GM12878 (cell line): ENCODE data around the gene ITPR2. TPM values are rescaled to one million over a fixed set of nuclear protein-coding genes. Genes with fewer than 3 reads are reported as not detected.
"Not testable (repeated sequence)": the region's sequence is repeated elsewhere in the genome, so short reads cannot be mapped to it uniquely, and the experiment has no call there.

Experiments used
- ATAC-seq: fragments of 200-7000 bp; cut with Tn5 transposase; 3 replicates; pipeline ENCODE4 v1.9.1; 2020; ENCODE audit warnings: mild to moderate bottlenecking, moderate library complexity
- BruUV-seq: library from RNA; stranded (reverse); fragments of 400-500 nt; replicated peaks from 2 replicates; lab custom pipeline; 2021; lab: Mats Ljungman, UMichigan
- CTCF ChIA-PET: fragments of 300-600 bp; sonication (Branson Sonifier 250); formaldehyde crosslinking; extraction: SDS; loops from one replicate; lab custom pipeline; 2021; ENCODE audit warnings: inconsistent platforms; lab: Yijun Ruan, JAX
- POLR2A ChIA-PET: fragments of 350-600 bp; formaldehyde crosslinking; extraction: SDS; loops from one replicate; lab custom pipeline; 2021; ENCODE audit warnings: inconsistent platforms; lab: Charles Lee
- RAD21 ChIA-PET: fragments of 300-600 bp; sonication (Branson Sonifier 250); formaldehyde crosslinking; loops from one replicate; lab custom pipeline; 2023; ENCODE audit warnings: antibody characterized with exemption; ENCODE audit not compliant: unreplicated experiment; lab: Charles Lee
- SMC1A ChIA-PET: fragments of 300-600 bp; sonication (Branson Sonifier 250); formaldehyde crosslinking; loops from one replicate; lab custom pipeline; 2023; ENCODE audit not compliant: unreplicated experiment, uncharacterized antibody; lab: Charles Lee
- DNase-seq: peaks from one replicate; pipeline ENCODE4 v3.0.0-alpha.2; 2011; ENCODE audit warnings: low read depth, low spot score
- FAIRE-seq: peaks from 3 replicates; lab custom pipeline; 2011; peaks lifted over from hg19 to GRCh38; lab: Jason Lieb, UNC
- H2AFZ ChIP-seq: 2 replicates; pipeline ENCODE4 v1.6.0; 2011; ENCODE audit warnings: low read depth, low read length, control low read depth; ENCODE audit not compliant: control insufficient read depth
- H3K27ac ChIP-seq: 2 replicates; pipeline ENCODE4 v1.5.1; 2011; ENCODE audit warnings: control low read depth; ENCODE audit not compliant: control insufficient read depth, insufficient read depth
- H3K27me3 ChIP-seq, 2 experiments: replicated peaks in 1 of 2; 2 replicates each; pipeline versions ENCODE4 v1.6.0 to v1.6.1; 2011; ENCODE audit warnings: low read length in 1 of 2; ENCODE audit not compliant: control insufficient read depth in 2 of 2, insufficient read depth in 2 of 2
- H3K36me3 ChIP-seq, 2 experiments: 2 replicates each; pipeline ENCODE4 v1.5.1; 2011; ENCODE audit warnings: low read length in 1 of 2; ENCODE audit not compliant: control insufficient read depth in 2 of 2, insufficient read depth in 2 of 2
- H3K4me1 ChIP-seq: 2 replicates; pipeline ENCODE4 v1.6.1; 2011; ENCODE audit warnings: mild to moderate bottlenecking, low read length, moderate library complexity, mixed read lengths; ENCODE audit not compliant: control insufficient read depth, insufficient read depth
- H3K4me2 ChIP-seq: 2 replicates; pipeline ENCODE4 v1.6.0; 2011; ENCODE audit warnings: control low read depth; ENCODE audit not compliant: control insufficient read depth, insufficient read depth
- H3K4me3 ChIP-seq: fragments of 200-600 bp; sonication (generic); 2 replicates; pipeline ENCODE4 v1.5.1; 2016
- H3K79me2 ChIP-seq: 2 replicates; pipeline ENCODE4 v1.6.0; 2011; ENCODE audit warnings: low read length; ENCODE audit not compliant: control insufficient read depth, insufficient read depth
- H3K9ac ChIP-seq: 2 replicates; pipeline ENCODE4 v1.8.0; 2011; ENCODE audit warnings: low read length, control low read depth, mixed read lengths; ENCODE audit not compliant: control insufficient read depth, insufficient read depth
- H3K9me3 ChIP-seq: replicated peaks from 3 replicates; pipeline ENCODE4 v1.5.1; 2011; ENCODE audit warnings: mild to moderate bottlenecking, low read length; ENCODE audit not compliant: control insufficient read depth, insufficient read depth
- H4K20me1 ChIP-seq: 2 replicates; pipeline ENCODE4 v1.6.0; 2011; ENCODE audit not compliant: control insufficient read depth, insufficient read depth
- BRCA1 ChIP-seq: IDR thresholded peaks from 2 replicates; pipeline ENCODE4 v1.6.1; 2011; ENCODE audit warnings: low read depth, low read length, improper control_type of control experiment
- CHD1 ChIP-seq: IDR thresholded peaks from 2 replicates; pipeline ENCODE4 v1.6.1; 2012; ENCODE audit warnings: low read depth, low read length, improper control_type of control experiment
- ESRRA ChIP-seq: IDR thresholded peaks from 2 replicates; pipeline ENCODE4 v1.6.1; 2012; ENCODE audit warnings: mild to moderate bottlenecking, low read length, improper control_type of control experiment
- KAT2A ChIP-seq: conservative IDR thresholded peaks from 2 replicates; pipeline ENCODE4 v1.6.1; 2011; ENCODE audit warnings: low read depth, low read length; ENCODE audit not compliant: control insufficient read depth
- POLR2AphosphoS2 ChIP-seq: IDR thresholded peaks from 2 replicates; pipeline ENCODE4 v1.6.1; 2011; ENCODE audit warnings: low read depth, mild to moderate bottlenecking, low read length, improper control_type of control experiment, moderate library complexity
- STAT3 ChIP-seq: IDR thresholded peaks from 2 replicates; pipeline ENCODE4 v1.6.1; 2011; ENCODE audit warnings: low read depth, low read length, improper control_type of control experiment
- YBX1 ChIP-seq: fragments of 450-650 bp; IDR thresholded peaks from 2 replicates; pipeline ENCODE4 v1.6.1; 2016; ENCODE audit warnings: antibody characterized with exemption
- ZNF384 ChIP-seq: IDR thresholded peaks from 2 replicates; pipeline ENCODE4 v1.6.1; 2012; ENCODE audit warnings: low read depth, mild to moderate bottlenecking, low read length, improper control_type of control experiment, borderline replicate concordance
- WGBS: methylation state at CpG from one replicate; pipeline ENCODE4 v1.1.6; 2016; ENCODE audit warnings: low lambda C conversion rate; ENCODE audit not compliant: insufficient replicate concordance, insufficient coverage; ENCODE audit errors: missing lambda C conversion rate; 5-methylcytosine and 5-hydroxymethylcytosine counted together
- in situ Hi-C: fragments of 300-500 bp; cut with MboI; formaldehyde crosslinking; loops from 9 replicates; pipeline ENCODE4 v1.14.3; 2018; ENCODE audit warnings: mixed read lengths
- intact Hi-C: fragments of 100-400 bp; cut with micrococcal nuclease; formaldehyde crosslinking; loops from one replicate; pipeline ENCODE4 v1.14.2; 2022; ENCODE audit not compliant: unreplicated experiment
- polyA plus RNA-seq, 11 experiments: library from polyadenylated mRNA; depleted of rRNA in 4 of 11; unstranded in 6 of 11; stranded (reverse) in 5 of 11; fragments of >200 nt; fragmentation: Nextera tagmentation in 4 of 11; fragmentation: Illumina TruSeq in 1 of 11; extraction: Ambion mirVana in 4 of 11; extraction: Trizol in 1 of 11; gene quantifications; 1 replicate in 1 of 11; 2 replicates in 10 of 11; pipeline versions ENCODE4 v1.2.1 to v1.2.3, GENCODE V29; 2011 to 2016; ENCODE audit warnings: inconsistent platforms in 2 of 11, missing spikeins in 2 of 11, low read depth in 1 of 11
- total RNA-seq, 4 experiments: library from RNA; depleted of rRNA in 3 of 4; stranded (reverse); fragments of >200 nt in 3 of 4; fragmentation: Illumina TruSeq in 1 of 4; extraction: Trizol in 1 of 4; gene quantifications; 2 replicates each; pipeline versions ENCODE4 v1.2.1 to v1.2.3, GENCODE V29; 2013 to 2021
- TF ChIP-seq, protein P1 (sequence below): fragments of 450-650 bp; formaldehyde crosslinking; IDR thresholded peaks from 2 replicates; pipeline ENCODE4 v1.4.0; 2020; ENCODE audit warnings: mild to moderate bottlenecking, moderate library complexity
- TF ChIP-seq, protein P2 (sequence below): IDR thresholded peaks from 2 replicates; pipeline ENCODE4 v1.6.1; 2012; ENCODE audit warnings: low read depth, low read length, improper control_type of control experiment

The ITPR2 gene
- total and polyA plus RNA-seq, 10 of the 15 experiments (the other 5 are each of a cell fraction or from before 2014, with no cell fraction given): 7.5 to 76.2 (median 47.1) TPM

DNA sequence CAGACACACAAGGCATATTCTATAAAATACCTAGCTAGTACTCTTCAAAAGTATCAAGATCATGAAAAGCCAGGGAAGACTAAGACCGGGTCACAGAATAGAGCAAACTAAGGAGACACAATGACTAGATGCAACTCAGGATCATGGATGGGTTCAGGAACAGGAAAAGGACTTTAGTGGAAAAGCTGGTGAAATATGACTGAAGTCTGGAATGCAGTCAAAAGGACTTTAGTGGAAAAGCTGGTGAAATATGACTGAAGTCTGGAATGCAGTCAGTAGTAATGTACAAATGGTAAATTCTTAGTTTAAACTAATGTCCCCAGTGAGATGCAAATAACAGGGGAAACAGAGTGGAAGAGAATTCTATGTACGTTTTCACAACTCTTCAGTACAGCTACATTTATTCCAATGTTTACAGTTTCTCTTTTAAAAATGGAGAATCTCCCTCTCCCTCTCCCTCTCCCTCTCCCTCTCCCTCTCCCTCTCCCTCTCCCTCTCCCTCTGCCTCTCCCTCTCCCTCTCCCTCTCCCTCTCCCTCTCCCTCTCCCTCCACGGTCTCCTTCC, 49.1 kb downstream of the ITPR2 start:
- H3K9ac ChIP-seq, H2AFZ ChIP-seq, H3K4me2 ChIP-seq, ATAC-seq, H3K4me3 ChIP-seq, in situ Hi-C loops, DNase-seq, H3K9me3 ChIP-seq, CTCF ChIA-PET, H3K4me1 ChIP-seq, H3K79me2 ChIP-seq, BruUV-seq, H4K20me1 ChIP-seq, RAD21 ChIA-PET, FAIRE-seq, intact Hi-C loops, SMC1A ChIA-PET, H3K27me3 ChIP-seq, H3K27ac ChIP-seq: not testable (repeated sequence)
- 68% methylated on average over 2 of the region's 3 CpGs for WGBS
- POLR2A ChIA-PET: interaction anchor here (0.6 kb wide), 1 partner anchor 1065 kb away, joined by 3 read pairs; no protein-coding TSS in a partner anchor
- H3K36me3 ChIP-seq: peaks cover 6 to 11% of the 10 kb centered on the region in 2 experiments; a peak in 3 of 4 replicates

DNA sequence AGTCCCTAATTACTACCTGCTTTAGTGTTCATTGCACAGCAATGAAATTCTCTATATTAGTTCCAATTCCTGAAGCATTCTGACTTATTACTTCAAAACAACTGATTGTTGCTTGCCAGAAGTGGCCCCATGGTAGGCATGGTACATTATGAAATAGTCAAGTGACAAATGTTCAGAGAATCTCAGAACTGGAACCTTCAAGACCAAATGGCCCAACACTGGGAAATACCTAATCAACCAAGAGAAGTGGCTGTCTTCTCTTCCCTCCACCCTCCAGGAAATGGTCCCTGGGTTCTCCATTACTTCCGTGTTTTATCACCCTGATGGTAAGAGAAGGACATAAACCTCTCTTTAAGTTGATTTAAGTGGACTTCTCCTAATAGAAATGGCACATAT, 49.9 kb downstream of the ITPR2 start:
- CTCF ChIA-PET: no interaction called here
- Histone ChIP-seq H2AFZ (no peak overlapping the region), H3K4me2 (no peak overlapping the region), H3K27me3 (no peaks in the 10 kb centered on the region), H4K20me1 (no peaks in the 10 kb centered on the region), H3K4me1 (no peaks in the 10 kb centered on the region), H3K36me3 (peaks cover 2 to 8% of the 10 kb centered on the region in 2 experiments; a peak in 3 of 4 replicates), H3K4me3 (no peak overlapping the region), H3K27ac (no peak overlapping the region), H3K79me2 (no peaks in the 10 kb centered on the region), H3K9me3 (peaks cover 7% of the 10 kb centered on the region; the same call in 2 of the 3 replicates), H3K9ac (no peak overlapping the region)
- RAD21 ChIA-PET: no interaction called here
- SMC1A ChIA-PET: interaction anchor here (1.4 kb wide), 1 partner anchor 14 kb away, joined by 4 read pairs; no protein-coding TSS in a partner anchor
- WGBS: 84% methylated on average over 1 of the region's 1 CpG
- no peak for ATAC-seq
- POLR2A ChIA-PET: no interaction called here
- intact Hi-C loops: no loop called here
- no peak for FAIRE-seq
- in situ Hi-C loops: no loop called here
- DNase-seq: no peak
- no TSS peak for BruUV-seq
- no peak for TF ChIP-seq CHD1
- no peak for TF ChIP-seq YBX1
- no peak for TF ChIP-seq BRCA1
- TF ChIP-seq ESRRA: no peak
- TF ChIP-seq, protein P1, sequence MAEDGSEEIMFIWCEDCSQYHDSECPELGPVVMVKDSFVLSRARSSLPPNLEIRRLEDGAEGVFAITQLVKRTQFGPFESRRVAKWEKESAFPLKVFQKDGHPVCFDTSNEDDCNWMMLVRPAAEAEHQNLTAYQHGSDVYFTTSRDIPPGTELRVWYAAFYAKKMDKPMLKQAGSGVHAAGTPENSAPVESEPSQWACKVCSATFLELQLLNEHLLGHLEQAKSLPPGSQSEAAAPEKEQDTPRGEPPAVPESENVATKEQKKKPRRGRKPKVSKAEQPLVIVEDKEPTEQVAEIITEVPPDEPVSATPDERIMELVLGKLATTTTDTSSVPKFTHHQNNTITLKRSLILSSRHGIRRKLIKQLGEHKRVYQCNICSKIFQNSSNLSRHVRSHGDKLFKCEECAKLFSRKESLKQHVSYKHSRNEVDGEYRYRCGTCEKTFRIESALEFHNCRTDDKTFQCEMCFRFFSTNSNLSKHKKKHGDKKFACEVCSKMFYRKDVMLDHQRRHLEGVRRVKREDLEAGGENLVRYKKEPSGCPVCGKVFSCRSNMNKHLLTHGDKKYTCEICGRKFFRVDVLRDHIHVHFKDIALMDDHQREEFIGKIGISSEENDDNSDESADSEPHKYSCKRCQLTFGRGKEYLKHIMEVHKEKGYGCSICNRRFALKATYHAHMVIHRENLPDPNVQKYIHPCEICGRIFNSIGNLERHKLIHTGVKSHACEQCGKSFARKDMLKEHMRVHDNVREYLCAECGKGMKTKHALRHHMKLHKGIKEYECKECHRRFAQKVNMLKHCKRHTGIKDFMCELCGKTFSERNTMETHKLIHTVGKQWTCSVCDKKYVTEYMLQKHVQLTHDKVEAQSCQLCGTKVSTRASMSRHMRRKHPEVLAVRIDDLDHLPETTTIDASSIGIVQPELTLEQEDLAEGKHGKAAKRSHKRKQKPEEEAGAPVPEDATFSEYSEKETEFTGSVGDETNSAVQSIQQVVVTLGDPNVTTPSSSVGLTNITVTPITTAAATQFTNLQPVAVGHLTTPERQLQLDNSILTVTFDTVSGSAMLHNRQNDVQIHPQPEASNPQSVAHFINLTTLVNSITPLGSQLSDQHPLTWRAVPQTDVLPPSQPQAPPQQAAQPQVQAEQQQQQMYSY (CRISPR knock-in tag): no peak
- no peak for TF ChIP-seq POLR2AphosphoS2
- TF ChIP-seq STAT3: no peak
- TF ChIP-seq ZNF384: no peak
- TF ChIP-seq KAT2A: no peak
- TF ChIP-seq, protein P2, sequence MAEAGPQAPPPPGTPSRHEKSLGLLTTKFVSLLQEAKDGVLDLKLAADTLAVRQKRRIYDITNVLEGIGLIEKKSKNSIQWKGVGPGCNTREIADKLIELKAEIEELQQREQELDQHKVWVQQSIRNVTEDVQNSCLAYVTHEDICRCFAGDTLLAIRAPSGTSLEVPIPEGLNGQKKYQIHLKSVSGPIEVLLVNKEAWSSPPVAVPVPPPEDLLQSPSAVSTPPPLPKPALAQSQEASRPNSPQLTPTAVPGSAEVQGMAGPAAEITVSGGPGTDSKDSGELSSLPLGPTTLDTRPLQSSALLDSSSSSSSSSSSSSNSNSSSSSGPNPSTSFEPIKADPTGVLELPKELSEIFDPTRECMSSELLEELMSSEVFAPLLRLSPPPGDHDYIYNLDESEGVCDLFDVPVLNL: no peak
